Measurements from ENCODE around the gene CHRM5.

DNA sequence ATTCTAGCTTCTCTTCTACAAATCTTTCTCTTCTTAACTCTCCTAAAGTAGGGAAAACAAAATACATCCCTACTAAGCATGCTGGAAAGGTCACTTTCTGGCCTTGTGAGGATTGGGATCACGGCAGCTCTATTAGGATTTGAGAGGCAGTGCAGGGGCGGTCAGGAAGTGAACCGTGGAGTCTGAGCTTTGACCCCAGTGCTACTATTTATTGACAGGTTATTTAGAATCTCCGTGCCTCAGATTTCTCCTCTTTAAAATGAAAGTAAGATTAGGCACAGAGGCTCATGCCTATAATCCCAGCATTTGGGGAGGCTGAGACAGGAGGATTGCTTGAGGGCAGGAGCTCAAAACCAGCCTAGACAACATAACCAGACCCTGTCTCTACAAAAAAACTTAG, 42.0 kb upstream of the CHRM5 start:
- TF ChIP-seq CTCF (optimal IDR thresholded peaks at IDR 0.05 in 1 of 3, IDR thresholded peaks at IDR 0.05 in 1 of 3, conservative IDR thresholded peaks at IDR 0.05 in 1 of 3; ENCODE audit: extremely low read depth in 1 of 3, insufficient read depth in 2 of 3, low read length in 3 of 3), result no peak
- TF ChIP-seq EZH2 (IDR thresholded peaks at IDR 0.05; ENCODE audit: low read length), result no peak
